GM19239 (cell line): ENCODE measurements around the gene DGKI.

Experiments
- DNase-seq: peaks from one replicate; pipeline ENCODE4 v3.0.0; 2011; ENCODE audit warnings: low spot score; ENCODE audit not compliant: insufficient read length
- FAIRE-seq: peaks from 2 replicates; lab custom pipeline; 2011; peaks lifted over from hg19 to GRCh38; lab: Jason Lieb, UNC

Gene DGKI

DNA sequence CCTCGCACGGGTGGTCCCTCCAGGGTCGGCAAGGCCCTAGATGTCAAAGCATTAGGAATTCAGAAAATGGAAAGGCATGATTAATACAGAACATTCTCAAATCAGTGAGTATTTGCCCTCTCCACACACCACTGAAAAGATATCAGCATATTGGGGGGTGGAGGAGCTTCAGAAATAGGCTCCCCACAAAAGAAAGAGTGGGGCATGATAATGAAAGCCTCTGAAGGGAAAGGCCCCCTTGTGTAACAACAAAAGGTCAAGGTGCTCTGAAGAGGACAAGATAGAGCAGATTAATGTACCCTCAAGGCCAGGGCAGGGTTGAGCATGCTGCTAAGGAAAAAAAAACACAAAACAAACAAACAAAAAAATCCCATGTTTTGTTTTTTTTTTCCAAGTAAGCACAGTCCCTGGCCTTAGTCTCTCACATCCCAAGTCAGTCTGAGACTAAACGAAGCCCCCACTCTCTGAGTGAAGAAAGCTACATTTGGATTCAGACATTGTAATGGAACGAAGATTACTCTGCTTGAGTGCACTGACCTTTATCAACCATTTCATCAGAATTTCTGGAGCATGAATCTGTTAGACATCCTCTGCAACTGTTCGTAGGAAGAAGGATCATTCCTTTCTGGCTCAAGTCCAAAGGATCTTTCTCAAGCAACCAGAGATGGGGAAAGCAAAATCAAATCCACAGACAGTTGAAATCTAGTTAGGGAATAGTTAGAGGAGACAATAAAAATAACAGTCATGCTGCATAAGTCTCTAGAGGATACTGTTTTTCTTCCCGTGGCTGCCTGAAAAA, 27.4 kb upstream of the DGKI start:
- no peak for FAIRE-seq

DNA sequence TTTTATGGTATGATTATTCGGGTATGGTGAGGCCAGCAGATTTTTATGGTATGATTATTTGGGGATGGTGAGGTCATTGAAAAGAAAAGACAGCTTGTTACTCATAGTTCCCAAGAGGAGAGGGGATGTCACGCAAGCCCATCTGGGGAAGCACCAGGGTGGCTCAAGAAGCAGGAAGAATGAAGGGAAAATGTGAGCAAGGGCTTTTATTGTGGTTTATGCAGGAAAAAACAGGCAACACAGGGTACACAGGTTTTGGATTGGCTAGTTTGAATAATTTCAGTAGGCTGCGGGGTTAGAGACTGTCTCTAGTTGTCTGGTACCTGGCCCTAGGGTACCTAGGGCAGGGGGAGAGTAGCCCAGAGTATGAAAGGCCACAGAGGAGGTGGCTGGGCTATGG, 26.8 kb upstream of the DGKI start:
- no peak for DNase-seq

More for the DNA sequence above, 27.4 kb upstream of the DGKI start:
- no peak for DNase-seq

DNA sequence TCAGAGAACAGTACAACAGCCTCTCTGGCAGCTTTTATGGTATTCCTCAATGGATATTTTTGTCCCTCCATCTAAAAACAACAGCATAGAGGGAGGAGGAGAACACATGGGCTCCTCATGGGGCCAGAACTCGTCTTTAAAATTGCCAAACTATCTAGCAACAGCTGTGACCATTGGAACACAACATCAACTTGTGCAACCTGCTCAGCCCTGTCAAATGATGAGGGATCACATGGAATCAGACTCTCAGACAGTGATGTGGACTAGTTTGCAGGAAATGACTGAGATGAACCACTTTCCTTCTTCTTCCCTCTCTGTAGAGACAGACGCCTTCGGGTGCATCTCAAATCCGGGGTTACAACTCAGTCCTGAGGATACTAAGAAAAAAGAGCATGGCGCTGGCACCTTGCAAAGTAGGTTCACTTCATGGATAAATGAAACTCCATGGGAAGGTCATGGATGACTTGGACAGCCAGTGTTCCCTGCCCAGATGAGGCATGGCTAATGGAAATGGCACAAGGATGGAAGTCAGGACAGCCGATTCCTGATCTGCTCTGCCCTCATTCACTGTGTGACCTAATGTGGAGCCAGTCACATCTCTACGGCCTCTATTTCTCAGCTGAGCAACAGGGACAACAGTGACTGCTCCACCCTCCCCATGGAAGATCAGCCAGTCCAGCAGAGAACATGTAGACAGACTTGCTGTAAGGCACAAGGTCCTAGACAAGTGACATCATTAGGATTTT, 24.6 kb upstream of the DGKI start:
- FAIRE-seq: no peak
- no peak for DNase-seq

More for the DNA sequence above, 26.8 kb upstream of the DGKI start:
- no peak for FAIRE-seq

DNA sequence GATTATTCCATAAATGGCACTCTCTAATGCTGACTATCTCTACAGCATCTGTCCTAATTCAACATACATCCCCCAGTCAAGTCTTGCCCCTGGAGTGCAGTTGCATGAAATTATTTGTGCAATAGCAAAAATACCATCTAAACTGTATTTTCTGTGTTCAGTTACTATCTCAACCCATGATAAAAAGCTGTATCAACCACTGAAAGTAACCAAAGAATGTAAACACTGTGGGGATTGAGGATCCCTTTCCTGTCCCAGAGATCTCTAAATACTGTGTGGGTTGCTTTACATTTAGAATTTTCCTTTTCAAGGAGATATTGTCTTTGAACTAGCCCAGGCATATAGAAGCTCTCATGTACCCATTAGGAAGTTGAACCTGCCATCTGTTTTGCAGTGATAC, 23.9 kb upstream of the DGKI start:
- no peak for FAIRE-seq

DNA sequence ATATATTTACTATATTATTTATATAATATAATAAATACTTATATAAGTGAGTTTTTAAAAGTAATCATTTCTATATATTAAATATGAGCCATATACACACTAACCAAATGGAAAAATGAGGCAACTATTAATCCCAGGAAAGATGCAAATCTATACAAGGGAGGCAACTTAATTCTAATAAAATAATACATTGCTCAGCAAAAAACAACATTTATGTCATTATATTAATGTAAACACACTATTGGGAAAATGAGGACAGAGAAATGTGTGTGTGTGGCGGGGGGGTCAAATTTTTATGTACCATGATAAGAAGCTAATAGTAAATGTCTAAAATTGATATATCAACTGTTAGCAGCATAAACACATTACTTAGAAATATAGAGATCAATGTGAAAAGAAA, 23.3 kb upstream of the DGKI start:
- DNase-seq: no peak
- no peak for FAIRE-seq

More for the DNA sequence above, 23.9 kb upstream of the DGKI start:
- no peak for DNase-seq

DNA sequence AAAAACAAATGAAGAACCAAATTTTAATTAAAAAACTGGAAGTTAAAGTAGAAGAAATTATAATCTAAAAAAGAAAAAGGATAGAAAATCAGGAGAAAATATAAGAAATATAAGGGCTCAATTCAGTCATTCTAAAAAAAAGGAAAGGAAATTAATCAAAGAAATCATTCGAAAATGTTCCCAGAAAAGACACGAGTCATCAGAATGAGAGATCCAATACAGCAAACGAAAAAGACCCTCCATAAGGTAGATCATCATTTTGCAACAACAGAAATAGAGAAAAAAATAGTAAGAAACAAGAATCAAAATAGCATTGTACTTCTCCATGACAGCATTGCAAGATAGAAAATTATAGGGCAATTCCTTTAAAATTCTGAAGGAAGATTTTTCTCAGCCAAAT, 22.5 kb upstream of the DGKI start:
- FAIRE-seq (no peak), DNase-seq (no peak)

DNA sequence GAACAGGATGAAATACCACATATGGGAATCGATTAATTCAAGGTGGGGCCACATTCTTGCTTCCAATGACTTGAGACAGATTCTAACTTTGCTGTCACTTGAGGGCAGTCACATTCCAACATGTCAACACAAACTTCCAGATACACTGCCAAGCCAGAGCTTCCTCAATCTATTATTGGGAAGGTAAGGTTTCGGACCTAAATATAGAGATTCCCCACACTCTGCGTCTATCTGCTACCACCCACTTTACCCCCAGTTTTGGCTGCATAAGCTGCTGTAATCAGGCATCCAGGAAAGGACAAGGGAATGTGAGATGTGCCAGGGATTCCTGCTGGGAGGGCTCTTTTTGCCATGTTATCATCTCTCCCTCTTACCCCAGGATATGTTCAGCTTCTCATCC, 20.5 kb upstream of the DGKI start:
- FAIRE-seq: no peak
- DNase-seq: no peak

DNA sequence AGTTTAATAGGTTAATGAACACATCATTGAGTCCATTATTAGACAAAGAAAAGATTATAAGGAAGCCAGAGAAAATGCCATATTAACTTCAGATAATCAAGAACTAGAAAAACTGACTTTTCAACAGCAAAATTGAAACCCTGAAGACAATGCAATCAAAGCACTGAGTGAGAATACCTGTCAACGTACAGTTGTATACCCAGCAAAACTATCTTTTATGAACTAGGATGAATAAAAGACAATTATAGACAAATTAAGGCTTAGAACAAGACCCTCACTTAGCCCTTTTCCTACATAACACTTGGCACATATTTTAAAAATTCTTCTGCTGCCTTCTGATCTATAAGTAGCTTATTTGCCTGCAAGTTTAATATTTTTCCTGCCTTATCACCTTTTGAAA, 19.0 kb upstream of the DGKI start:
- DNase-seq (no peak), FAIRE-seq (no peak)

DNA sequence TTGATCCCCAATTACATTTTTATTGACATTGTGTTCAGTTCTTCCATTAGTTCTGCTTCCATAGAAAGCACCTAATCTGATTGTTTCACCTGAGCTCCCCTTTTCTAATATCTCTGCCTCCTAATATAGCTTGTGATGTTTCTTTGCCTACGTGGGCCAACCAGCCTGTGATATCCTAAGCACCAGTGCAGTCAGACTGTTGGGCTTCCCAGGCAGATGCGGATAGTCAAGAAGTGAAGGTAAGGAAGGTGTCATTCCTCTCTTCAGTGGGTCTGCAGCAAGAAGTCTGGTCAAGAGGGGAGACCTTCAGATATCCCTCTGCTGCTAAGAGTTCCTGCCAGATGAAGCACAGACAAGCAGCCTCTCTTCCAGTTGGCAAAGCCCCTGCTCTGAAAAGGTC, 16.2 kb upstream of the DGKI start:
- FAIRE-seq (no peak), DNase-seq (no peak)

DNA sequence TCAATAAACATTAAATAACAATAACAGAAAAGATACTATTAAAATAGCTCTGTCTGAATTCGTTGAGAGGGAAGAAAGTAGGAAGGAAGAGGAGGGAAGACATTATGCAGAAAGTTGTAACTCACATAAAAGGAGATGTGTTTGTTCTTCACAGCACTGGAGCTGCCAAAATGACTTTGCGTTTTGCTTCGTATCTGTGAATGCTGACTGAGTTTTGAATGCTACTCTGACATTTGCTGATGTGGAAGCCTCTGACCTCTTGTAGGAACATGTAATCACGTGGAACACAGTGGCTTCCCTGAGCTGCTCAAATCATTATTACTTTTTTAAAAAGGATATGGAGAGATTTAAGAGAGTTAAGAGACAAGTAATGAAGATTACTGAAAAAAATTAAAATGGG, 15.6 kb upstream of the DGKI start:
- no peak for DNase-seq
- no peak for FAIRE-seq

DNA sequence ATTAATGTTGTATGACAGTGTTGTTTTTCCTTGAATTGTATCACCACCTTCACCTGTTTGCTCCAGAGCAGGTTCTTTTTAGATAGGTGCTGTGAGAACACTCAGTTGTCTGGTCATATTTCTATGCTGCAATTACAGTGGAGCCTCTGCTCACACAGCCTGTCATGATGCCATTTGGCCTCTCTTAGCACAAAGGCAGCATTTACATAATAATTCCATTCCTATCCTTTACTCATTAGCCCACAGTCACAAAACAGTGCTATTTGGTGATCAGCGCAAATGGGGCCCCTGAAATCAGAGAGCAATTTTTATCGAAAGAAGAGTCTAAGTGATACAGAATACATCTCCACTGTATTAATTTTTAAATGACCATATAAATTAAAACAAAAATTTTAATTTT, 13.8 kb upstream of the DGKI start:
- DNase-seq: no peak
- FAIRE-seq: no peak

DNA sequence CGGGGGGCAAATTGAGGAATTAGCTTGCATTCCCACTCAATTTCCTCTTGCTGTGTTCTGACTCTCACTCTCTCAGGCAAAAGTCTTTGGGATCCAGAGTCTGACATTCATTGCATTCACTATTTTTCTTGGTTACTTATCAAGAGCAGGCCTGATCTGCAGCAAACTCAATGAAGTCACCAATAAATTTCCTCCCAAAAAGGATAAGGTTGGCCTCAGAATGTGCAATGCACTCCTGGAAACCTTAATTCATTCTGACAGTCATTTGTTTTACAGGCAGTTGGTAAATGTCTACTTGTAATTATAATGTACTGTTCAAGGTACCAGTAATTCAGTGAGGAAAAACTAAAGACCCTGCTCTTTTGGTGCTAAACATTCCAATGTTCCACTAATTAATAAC, 6.3 kb upstream of the DGKI start:
- FAIRE-seq: no peak

DNA sequence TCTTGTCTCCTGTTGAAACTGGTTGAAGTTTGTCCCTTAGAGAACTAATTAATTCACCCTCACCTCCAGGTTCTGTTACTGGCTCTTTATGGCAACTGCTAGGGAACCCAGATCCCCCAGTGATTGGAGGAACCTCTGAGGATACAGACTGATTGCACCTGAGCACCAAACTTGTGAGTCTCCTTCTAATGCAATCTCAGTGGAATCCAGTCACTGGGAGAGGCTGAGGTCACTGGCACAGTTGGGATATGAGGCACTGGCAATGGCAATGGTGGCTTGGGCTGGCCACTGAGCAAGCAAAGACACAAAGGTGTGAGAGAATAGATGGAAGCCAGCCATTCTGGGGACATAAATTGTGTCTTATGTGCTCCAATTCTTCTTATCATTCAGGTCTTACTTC, 5.3 kb upstream of the DGKI start:
- DNase-seq: no peak
- FAIRE-seq: no peak

More for the DNA sequence above, 6.3 kb upstream of the DGKI start:
- DNase-seq: no peak

DNA sequence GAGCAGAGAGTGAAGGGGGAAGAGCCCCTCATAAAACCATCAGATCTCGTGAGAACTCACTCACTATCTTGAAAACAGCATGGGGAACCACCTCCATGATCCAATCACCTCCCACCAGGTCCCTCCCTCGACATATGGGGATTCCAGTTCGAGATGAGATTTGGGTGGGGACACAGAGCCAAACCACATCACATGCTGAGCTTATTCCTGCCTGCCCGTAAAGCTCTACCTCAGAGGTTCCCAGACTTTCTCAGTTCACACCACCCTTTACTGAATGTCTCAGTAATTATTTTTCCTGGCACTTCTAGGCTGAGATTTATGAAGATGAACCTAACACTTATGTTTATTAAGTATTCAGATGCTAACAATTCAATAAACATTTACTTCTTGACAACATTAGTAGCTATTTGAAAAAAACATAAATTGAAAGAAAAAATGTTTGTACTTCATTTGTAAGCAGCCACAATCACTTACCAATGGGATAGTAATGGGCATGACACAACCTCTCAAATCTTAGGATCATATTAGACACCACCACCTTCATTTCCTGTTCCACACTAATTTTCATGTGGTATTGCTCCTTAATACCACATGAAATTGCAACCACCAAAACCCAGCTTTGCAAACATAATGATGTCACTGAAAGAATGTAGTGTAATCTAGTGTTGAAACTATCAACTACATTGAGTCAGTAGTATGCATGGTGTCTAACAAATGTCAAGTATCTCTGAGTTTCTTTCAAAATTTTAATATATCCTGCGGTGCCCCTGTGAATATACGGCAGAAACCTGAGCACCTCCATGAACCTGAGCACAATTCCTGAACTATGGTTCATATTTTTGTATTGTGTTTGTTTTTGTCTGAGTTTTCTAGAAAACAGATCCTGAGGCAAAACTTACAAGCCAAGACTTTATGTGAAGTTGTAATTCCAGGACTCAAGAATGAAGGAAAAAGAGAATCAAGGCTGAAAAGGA, 4.5 kb upstream of the DGKI start:
- DNase-seq (no peak), FAIRE-seq (no peak)

DNA sequence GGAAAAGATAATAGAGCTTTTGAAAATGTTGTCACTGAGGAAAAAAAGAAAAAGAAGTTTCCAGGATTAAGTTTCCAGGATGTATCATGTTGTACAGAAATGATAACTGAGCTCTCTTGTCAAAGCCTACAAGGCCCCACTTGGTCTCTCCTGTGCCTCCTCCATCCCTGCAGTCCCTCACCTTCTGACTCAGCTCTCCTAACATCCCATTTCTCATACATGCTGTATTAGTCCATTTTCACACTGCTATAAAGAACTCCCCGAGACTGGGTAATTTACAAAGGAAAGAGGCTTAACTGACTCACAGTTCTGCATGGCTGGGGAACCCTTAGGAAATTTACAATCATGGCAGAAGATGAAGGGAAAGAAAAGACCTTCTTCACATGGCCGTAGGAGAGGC, 3.8 kb upstream of the DGKI start:
- DNase-seq: no peak
- FAIRE-seq: no peak

DNA sequence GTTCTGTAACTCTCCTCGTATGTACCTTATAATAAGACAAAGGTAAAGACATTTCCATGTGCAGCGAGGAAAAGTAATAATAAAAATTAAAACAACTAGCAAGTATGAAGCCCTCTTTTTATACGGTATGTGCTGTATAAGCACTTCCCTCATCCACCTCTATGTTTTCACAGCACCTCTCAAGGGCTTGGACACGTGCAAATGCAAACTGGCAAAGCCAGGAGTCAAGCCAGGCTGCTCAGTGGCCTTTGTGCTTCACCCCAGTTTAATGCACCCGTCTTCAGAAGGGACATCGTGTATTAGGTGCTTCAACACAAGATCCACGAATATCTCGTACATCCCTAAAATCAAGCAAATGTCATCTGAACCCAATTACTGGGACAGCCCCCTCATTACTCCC, 1.3 kb upstream of the DGKI start:
- FAIRE-seq: no peak

DNA sequence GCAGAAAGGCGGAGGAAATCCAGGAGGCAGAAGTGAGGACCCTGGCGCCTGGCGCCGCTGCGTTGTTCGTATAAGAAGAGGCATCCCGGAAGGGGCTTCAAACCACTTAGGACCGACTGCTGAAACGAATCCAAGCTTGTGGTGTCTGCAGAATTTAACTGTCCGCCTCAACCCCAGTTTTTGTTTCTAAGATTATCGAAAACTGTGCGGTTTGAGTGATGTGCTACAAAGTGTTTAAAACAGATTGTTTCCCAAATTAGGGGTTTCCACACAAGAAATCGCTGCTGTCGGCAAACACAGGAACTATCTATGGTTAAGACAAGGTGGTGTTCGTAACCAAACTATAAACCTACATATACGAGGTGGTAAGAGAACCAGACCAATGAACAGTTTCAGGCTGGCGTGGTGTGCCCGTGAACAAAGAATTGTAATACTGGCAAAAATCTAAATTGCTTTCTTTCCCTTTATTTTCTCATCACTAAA, 835 bp upstream of the DGKI start:
- FAIRE-seq (no peak), DNase-seq (peak; percentile 21)

More for the DNA sequence above, 1.3 kb upstream of the DGKI start:
- no peak for DNase-seq

DNA sequence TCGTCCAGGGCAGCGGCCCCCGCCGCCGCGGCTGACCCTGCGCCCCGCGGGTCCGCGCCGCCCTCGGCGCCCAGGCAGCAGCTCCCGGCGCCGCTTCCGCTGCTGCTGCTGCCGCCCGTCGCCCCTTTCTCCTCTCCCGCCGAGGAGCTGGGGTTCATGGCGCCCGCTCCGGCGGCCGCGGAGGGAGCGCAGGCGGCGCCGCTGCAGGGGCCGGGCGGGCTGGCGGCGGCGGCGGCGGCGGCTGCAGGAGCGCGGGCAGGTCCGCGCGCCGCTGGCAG, 286 bp downstream of the DGKI start:
- no peak for DNase-seq
- FAIRE-seq: no peak

DNA sequence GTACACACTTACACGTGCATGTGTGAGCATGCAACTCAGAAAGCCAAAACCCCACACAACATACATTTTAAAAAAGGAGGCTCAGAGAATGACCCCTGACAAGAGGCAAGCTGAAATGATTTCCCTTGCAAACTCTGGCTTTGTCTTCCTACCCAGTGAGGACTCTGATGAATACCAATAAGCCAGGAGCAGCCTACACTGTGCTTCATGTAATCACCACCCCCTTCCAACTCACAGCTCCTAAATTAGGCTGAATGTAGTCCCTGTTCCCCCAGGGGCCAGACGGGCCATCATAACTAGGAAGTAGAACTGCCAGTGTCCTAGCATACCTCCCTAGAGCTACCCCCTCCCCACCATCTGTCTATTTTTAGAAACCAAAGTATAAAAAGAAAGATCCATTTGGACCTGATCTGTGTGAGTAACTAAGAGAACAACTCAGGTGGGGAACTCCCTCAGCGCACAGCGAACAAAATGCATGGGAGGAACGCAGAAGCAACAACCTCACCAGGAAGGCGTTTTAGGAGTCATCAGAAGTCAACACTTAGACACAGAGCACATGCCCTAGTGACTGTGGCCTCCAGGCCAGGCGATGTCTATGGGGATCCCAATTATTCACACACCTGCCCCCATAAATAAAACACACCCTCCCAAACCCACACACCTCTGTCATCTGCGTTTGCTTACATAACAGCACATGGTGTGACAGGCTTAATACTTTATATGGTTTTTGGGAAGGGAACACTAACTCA, 1.9 kb downstream of the DGKI start:
- DNase-seq (no peak), FAIRE-seq (no peak)
